Immature natural killer cell (primary cell): ENCODE measurements around the gene GOLGA6L7. TPM values are rescaled to one million over a fixed set of nuclear protein-coding genes. Genes with fewer than 3 reads are reported as not detected.

Source experiments
- DNase-seq, 3 donors: peaks; one replicate each; pipeline ENCODE4 v3.0.0; 2022; ENCODE audit warnings: mixed read lengths in 1 of 3
- H3K27ac Mint-ChIP-seq, 6 donors: one replicate each; pipeline ENCODE4 v1.8.0; 2020; ENCODE audit warnings: mixed read lengths in 6 of 6, mild to moderate bottlenecking in 5 of 6, inconsistent platforms in 4 of 6, moderate library complexity in 3 of 6
- H3K27me3 Mint-ChIP-seq, 3 donors: one replicate each; pipeline ENCODE4 v1.8.0; 2020 to 2021; ENCODE audit warnings: low read depth in 3 of 3, mild to moderate bottlenecking in 3 of 3, mixed read lengths in 3 of 3, moderate library complexity in 3 of 3, inconsistent platforms in 1 of 3
- H3K36me3 Mint-ChIP-seq, 3 donors: one replicate each; pipeline ENCODE4 v1.8.0; 2020; ENCODE audit warnings: mixed read lengths in 3 of 3, inconsistent platforms in 2 of 3, mild to moderate bottlenecking in 2 of 3
- H3K4me1 Mint-ChIP-seq, 2 donors: one replicate each; pipeline ENCODE4 v1.8.0; 2020; ENCODE audit warnings: inconsistent platforms in 2 of 2, mild to moderate bottlenecking in 2 of 2, mixed read lengths in 2 of 2, moderate library complexity in 1 of 2
- H3K4me3 Mint-ChIP-seq, 5 donors: one replicate each; pipeline ENCODE4 v1.8.0; 2020; ENCODE audit warnings: mild to moderate bottlenecking in 5 of 5, mixed read lengths in 5 of 5, inconsistent platforms in 3 of 5, moderate library complexity in 3 of 5
- H3K9me3 Mint-ChIP-seq, 6 donors: one replicate each; pipeline ENCODE4 v1.8.0; 2020; ENCODE audit warnings: mild to moderate bottlenecking in 6 of 6, mixed read lengths in 6 of 6, inconsistent platforms in 4 of 6, moderate library complexity in 3 of 6
- polyA plus RNA-seq, 3 donors: library from polyadenylated mRNA; unstranded; fragments of 300-500 nt; fragmentation: Illumina TruSeq; gene quantifications; one replicate each; pipeline ENCODE4 v1.2.3, GENCODE V29; 2021

Gene GOLGA6L7
- polyA plus RNA-seq, 3 donors from 2014 or later: not detected

DNA sequence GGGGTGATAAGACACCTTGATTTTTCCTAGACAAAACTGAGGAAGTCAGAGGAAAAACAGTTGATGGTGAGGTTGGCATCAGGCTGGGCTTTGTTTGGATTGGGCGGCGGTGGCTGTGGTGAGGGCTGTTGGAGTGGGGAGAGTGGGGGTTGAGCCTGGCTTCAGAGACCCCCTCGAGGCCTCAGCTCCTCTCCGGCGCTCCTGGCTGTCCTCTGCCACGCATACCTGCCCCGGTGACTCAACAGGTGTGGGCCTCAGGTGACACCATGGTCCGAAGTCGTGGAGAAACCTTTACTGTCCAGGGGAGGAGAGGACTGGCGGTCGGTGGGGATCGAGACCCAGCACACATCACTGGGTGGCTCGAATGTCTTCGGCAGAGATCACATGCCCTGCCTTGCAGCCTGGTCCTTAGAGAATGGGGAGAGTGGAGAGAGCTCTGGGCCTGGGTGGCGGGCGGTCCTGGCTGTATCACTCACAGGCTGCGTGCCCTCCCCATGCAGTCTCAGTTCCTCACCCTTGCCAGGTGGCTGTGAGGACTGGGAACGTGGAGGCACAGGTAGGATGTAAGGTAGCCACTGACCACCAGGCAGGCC lies 40.0 kb upstream of the GOLGA6L7 start:
- Mint-ChIP-seq H3K36me3 (no peaks in the 10 kb centered on the region), H3K9me3 (no peaks in the 10 kb centered on the region), H3K27me3 (peaks cover 0 to 2% (median 1%) of the 10 kb centered on the region in 3 donors), H3K4me3 (peak overlapping the region; percentile 80 to 89 (median 88)), H3K4me1 (peaks cover 58 to 62% of the 10 kb centered on the region in 2 donors), H3K27ac (peak overlapping the region in 5 of 6 donors; percentile 50 to 74 (median 67))
- DNase-seq: no peak

- Mint-ChIP-seq H3K27ac (peak overlapping the region; percentile 44 to 89 (median 74)), H3K9me3 (no peaks in the 10 kb centered on the region), H3K4me3 (peak overlapping the region; percentile 80 to 89 (median 88)), H3K4me1 (peaks cover 52 to 54% of the 10 kb centered on the region in 2 donors), H3K27me3 (peaks cover 0 to 2% (median 1%) of the 10 kb centered on the region in 3 donors), H3K36me3 (no peaks in the 10 kb centered on the region)
- DNase-seq: no peak
Measured at GRCh38 chr15:28887339-28888174, 39.1 kb upstream of the GOLGA6L7 start.

GRCh38 chr15:28886431-28887338 lies 38.2 kb upstream of the GOLGA6L7 start:
- Mint-ChIP-seq H3K27ac (peak overlapping the region; percentile 34 to 89 (median 76)), H3K4me3 (peak overlapping the region; percentile 80 to 89 (median 88)), H3K4me1 (peaks cover 46 to 49% of the 10 kb centered on the region in 2 donors), H3K9me3 (no peaks in the 10 kb centered on the region), H3K36me3 (no peaks in the 10 kb centered on the region), H3K27me3 (peaks cover 0 to 2% (median 1%) of the 10 kb centered on the region in 3 donors)
- DNase-seq: no peak

GRCh38 chr15:28885630-28886430 lies 37.4 kb upstream of the GOLGA6L7 start, which contains the start of gene APBA2:
APBA2 (plus strand) TSS chr15:28885974; CDS start chr15:29053885, 167,911 bp downstream.
- Mint-ChIP-seq H3K36me3 (no peaks in the 10 kb centered on the region), H3K9me3 (no peaks in the 10 kb centered on the region), H3K27ac (peak within 1 kb of the TSS in 3 of 6 donors; percentile 70 to 79 (median 74))

DNA sequence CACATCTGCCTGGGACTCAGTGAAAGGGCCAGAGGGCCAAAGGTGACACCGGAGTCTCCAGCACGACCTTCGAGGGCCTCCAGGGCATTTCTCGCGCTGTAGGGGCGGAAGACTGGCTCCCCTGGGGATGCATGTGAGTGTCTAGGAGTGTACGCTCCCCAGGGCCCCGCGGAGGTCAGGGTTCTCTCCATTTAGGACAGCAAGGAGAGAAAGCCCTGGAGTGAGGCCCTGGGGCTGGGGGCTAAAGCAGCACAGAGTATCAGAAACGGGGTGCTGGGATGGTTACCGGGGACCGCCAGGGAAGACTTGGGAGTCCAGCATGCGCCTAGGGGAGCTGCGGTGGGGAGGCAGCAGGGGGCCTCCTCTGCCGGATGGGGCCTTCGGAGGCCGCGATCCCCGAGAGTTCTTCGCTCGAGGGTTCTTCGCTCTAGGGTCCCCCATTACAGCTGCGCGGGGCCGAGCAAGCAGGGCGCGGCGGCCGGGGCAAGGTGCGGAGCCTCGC lies 36.7 kb upstream of the GOLGA6L7 start:
- Mint-ChIP-seq H3K27me3 (peaks cover 0 to 2% (median 0%) of the 10 kb centered on the region in 3 donors), H3K4me3 (peak overlapping the region; percentile 58 to 76 (median 66)), H3K36me3 (no peaks in the 10 kb centered on the region), H3K27ac (peak overlapping the region in 1 of 6 donors; percentile 34), H3K4me1 (peaks cover 31 to 34% of the 10 kb centered on the region in 2 donors), H3K9me3 (no peaks in the 10 kb centered on the region)
- DNase-seq: no peak

More at GRCh38 chr15:28885630-28886430, 37.4 kb upstream of the GOLGA6L7 start, which contains the start of gene APBA2:
- Mint-ChIP-seq H3K4me1 (peaks cover 38 to 41% of the 10 kb centered on the region in 2 donors), H3K4me3 (peak within 1 kb of the TSS; percentile 80 to 89 (median 88)), H3K27me3 (peaks cover 0 to under 1% (median 0%) of the 10 kb centered on the region in 3 donors)
- peak; percentile 54 to 63 (median 59) for DNase-seq

DNA sequence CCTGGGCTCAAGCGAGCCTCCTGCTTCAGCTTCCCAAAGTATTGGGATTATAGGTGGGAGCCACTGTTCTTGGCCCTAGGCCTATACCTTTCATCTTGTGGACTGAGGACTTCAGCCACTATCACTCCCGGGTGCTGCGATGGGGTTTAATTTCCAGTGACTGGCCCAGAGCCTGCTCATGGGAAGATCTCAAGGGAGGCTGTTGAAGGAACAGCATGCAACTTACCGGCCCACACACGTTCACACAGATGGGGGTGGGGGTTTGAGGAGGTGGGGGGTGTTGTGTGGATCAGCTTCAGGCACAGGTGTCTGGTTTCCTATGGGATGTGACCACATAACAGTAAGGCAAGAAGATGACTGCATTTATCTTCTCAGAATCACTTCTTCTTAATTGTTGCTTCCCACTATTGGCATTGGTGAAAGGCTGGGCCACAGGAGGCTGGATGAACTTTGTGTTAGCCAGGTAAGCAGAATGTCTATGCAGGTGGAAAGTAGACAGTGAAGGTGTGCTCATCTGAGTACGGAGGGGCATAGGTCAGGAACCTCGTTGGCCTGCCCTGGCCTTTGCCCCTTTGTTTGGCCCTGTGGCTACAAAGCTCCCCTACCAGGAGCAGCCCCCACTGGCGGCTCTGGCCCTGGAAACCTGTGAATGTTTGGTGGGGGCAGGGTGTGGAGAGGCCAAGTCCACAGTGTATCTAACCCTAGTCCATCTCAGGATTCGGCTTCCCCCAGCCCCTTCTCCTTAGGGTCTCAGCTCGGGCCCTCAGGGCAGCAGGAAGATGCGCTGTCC lies 35.9 kb upstream of the GOLGA6L7 start:
- H3K4me1 Mint-ChIP-seq: peaks cover 23 to 26% of the 10 kb centered on the region in 2 donors
- no peaks in the 10 kb centered on the region for H3K9me3 Mint-ChIP-seq
- peaks cover 0 to 4% (median 0%) of the 10 kb centered on the region in 3 donors for H3K27me3 Mint-ChIP-seq
- H3K4me3 Mint-ChIP-seq: peak overlapping the region; percentile 38 to 76 (median 66)
- H3K36me3 Mint-ChIP-seq: no peaks in the 10 kb centered on the region
- H3K27ac Mint-ChIP-seq: peak overlapping the region in 2 of 6 donors; percentile 4 to 74
- DNase-seq: no peak

- peaks cover 0 to 4% (median 0%) of the 10 kb centered on the region in 3 donors for H3K27me3 Mint-ChIP-seq
- H3K9me3 Mint-ChIP-seq: no peaks in the 10 kb centered on the region
- no peak for DNase-seq
- peaks cover 0 to 1% of the 10 kb centered on the region in 2 donors for H3K4me1 Mint-ChIP-seq
- H3K36me3 Mint-ChIP-seq: no peaks in the 10 kb centered on the region
- H3K4me3 Mint-ChIP-seq: no peak overlapping the region
- H3K27ac Mint-ChIP-seq: no peak overlapping the region
Measured at GRCh38 chr15:28881600-28881999, 33.2 kb upstream of the GOLGA6L7 start.

DNA sequence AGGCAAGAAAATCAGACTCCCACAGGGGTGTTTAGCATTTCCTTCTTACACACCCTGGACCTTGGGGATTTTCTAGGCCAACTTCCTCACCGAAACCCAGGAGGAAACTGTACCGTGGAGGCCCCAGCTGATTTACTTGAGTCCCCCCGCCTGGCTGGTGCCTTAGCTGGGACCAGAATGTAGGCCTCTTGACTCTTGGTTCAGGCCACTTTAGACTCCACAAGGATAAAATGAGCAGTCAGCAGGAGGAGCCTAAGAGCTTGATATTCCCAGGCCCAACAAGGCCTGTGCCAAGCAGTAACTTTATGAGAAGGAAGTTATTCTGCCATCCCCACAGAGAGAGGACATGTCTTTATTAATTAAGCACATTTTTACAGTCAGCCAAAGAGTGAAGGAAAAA lies 32.7 kb upstream of the GOLGA6L7 start:
- Mint-ChIP-seq H3K9me3 (no peaks in the 10 kb centered on the region), H3K4me1 (peaks cover 0 to 1% of the 10 kb centered on the region in 2 donors), H3K27me3 (peaks cover 0 to 4% (median 0%) of the 10 kb centered on the region in 3 donors), H3K36me3 (no peaks in the 10 kb centered on the region), H3K27ac (peak overlapping the region in 1 of 6 donors; percentile 28), H3K4me3 (no peak overlapping the region)
- DNase-seq: no peak

DNA sequence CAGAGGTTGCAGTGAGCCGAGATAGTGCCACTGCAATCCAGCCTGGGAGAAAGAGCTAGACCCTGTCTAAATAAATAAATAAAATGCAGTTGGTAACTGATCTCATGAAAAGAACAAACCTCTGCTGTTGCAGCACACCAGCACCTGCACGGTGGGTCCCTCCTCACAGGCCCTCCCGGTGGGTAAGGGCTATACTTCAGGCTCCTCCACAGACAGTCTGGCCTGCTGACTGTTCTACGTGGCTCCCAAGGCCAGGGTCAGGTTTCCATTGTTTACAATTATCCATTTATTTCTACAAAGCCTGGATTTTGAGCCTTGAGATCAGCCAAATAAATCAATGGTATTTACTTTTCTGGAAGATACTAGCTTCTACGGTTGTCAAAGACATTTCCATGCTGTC lies 32.2 kb upstream of the GOLGA6L7 start:
- Mint-ChIP-seq H3K27me3 (peaks cover 0 to 4% (median 0%) of the 10 kb centered on the region in 3 donors), H3K4me3 (no peak overlapping the region), H3K36me3 (no peaks in the 10 kb centered on the region), H3K27ac (no peak overlapping the region), H3K4me1 (peaks cover 0 to 1% of the 10 kb centered on the region in 2 donors), H3K9me3 (no peaks in the 10 kb centered on the region)
- DNase-seq: no peak

- Mint-ChIP-seq H3K36me3 (no peaks in the 10 kb centered on the region), H3K4me3 (no peak overlapping the region), H3K27me3 (peaks cover 2 to 4% (median 2%) of the 10 kb centered on the region in 3 donors), H3K9me3 (no peaks in the 10 kb centered on the region), H3K27ac (no peak overlapping the region), H3K4me1 (no peaks in the 10 kb centered on the region)
- no peak for DNase-seq
Measured at GRCh38 chr15:28879551-28879950, 31.1 kb upstream of the GOLGA6L7 start.

GRCh38 chr15:28878209-28878608 lies 29.8 kb upstream of the GOLGA6L7 start:
- Mint-ChIP-seq H3K4me1 (peaks cover 0 to 1% of the 10 kb centered on the region in 2 donors), H3K9me3 (no peaks in the 10 kb centered on the region), H3K27ac (no peak overlapping the region), H3K4me3 (no peak overlapping the region), H3K36me3 (no peaks in the 10 kb centered on the region), H3K27me3 (peaks cover 2 to 4% (median 2%) of the 10 kb centered on the region in 3 donors)
- DNase-seq: no peak

DNA sequence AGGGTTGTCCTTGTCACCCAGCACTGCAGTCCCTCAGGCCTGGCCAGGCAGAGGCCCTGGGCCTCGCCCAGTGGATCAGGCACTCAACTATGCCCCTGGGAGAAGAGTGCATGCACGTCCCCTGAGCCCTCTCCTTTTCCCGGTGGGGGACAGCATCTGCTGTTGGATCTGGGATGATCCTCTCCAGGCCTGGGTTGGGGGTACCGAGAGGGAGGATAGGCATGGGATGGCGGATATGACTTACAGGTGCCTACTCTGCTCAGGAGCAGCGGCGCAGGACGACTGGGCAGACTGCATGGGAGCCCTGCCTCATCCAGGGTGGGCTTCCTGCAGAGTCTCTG lies 28.4 kb upstream of the GOLGA6L7 start:
- no peaks in the 10 kb centered on the region for H3K36me3 Mint-ChIP-seq
- no peaks in the 10 kb centered on the region for H3K9me3 Mint-ChIP-seq
- peaks cover 0 to 1% of the 10 kb centered on the region in 2 donors for H3K4me1 Mint-ChIP-seq
- H3K4me3 Mint-ChIP-seq: no peak overlapping the region
- peaks cover 2 to 4% (median 2%) of the 10 kb centered on the region in 3 donors for H3K27me3 Mint-ChIP-seq
- DNase-seq: no peak
- no peak overlapping the region for H3K27ac Mint-ChIP-seq
